C4-2B (cell line): ENCODE results near the gene TEKTIP1.
A peak's percentile ranks its signal among the peaks of the same experiment; 100 is the strongest.

Experiments
- H3K27ac ChIP-seq: fragments of 450-650 bp; 2 replicates; pipeline ENCODE4 v1.5.1; 2017
- ZFX ChIP-seq: fragments of 450-650 bp; IDR thresholded peaks from 2 replicates; pipeline ENCODE4 v1.6.1; 2017
- TF ChIP-seq, protein P1 (sequence below): fragments of 450-650 bp; conservative IDR thresholded peaks from 2 replicates; pipeline ENCODE4 v1.5.1; 2017; ENCODE audit warnings: mild to moderate bottlenecking

TEKTIP1 gene

DNA sequence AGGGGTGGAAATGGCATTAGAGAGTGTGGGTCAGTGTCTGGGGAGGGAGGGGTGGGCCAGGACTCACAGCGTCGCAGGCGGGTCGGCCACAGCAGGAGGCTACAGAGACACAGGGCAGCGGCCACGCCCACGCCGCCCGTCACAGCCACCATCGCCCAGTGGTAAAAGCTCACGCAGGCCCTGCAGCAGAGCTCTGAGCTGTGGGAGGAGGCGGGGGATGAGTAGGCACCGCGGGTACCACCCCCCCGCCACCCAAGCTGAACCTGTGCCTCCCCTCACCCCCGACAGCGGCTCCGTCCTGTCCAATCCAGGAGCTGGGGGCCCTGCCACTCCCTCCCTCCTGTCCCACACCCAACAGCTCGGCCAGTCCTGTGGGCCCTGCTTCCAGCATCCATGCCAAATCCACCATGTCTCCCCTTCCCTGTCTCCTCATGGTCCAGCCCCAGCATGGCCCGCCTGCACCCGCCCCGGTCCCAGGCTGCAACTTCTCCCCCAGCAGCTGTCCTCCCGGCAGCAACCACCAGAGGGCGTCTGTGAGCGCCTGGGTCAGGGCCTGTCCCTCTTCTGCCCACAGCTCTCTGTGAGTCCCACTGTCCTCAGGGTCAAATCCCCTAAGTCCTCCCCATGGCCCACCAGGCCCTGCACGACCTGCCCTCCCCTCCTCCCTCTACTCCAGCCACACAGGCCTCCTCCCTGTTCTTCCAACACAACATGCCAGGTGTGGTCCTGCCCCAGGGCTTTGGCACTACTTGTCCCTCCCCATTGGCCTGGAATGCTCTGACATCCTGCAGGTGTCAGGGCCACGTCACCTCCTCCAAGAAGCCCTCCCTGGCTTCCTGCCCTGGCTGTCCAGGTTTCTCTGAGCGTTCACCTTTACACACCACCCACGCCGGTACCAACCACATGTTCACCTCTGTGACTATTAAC, 6.0 kb downstream of the TEKTIP1 start:
- TF ChIP-seq, protein P1, sequence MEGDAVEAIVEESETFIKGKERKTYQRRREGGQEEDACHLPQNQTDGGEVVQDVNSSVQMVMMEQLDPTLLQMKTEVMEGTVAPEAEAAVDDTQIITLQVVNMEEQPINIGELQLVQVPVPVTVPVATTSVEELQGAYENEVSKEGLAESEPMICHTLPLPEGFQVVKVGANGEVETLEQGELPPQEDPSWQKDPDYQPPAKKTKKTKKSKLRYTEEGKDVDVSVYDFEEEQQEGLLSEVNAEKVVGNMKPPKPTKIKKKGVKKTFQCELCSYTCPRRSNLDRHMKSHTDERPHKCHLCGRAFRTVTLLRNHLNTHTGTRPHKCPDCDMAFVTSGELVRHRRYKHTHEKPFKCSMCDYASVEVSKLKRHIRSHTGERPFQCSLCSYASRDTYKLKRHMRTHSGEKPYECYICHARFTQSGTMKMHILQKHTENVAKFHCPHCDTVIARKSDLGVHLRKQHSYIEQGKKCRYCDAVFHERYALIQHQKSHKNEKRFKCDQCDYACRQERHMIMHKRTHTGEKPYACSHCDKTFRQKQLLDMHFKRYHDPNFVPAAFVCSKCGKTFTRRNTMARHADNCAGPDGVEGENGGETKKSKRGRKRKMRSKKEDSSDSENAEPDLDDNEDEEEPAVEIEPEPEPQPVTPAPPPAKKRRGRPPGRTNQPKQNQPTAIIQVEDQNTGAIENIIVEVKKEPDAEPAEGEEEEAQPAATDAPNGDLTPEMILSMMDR = peak; percentile 98
- no peak for TF ChIP-seq ZFX
- no peak overlapping the region for H3K27ac ChIP-seq

DNA sequence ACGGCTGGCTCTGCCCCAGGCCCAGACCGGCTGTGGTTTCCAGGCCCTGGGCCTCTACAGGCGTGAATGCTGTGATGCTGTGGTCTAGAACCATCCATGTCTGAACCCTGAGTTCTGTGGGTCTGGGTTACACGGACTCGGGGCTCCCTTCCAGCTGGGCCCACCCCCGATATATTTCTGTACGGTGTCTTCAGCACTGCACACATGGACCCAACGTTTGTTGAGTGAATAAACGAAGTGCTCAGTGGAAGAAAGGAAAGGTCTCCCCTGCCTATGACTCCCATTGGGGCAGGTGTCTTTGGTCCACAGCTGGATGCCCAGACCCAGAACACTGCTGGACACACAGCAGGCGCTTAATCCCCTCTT, 6.7 kb downstream of the TEKTIP1 start:
- H3K27ac ChIP-seq = no peak overlapping the region
- no peak for TF ChIP-seq ZFX
- TF ChIP-seq, protein P1 = no peak

DNA sequence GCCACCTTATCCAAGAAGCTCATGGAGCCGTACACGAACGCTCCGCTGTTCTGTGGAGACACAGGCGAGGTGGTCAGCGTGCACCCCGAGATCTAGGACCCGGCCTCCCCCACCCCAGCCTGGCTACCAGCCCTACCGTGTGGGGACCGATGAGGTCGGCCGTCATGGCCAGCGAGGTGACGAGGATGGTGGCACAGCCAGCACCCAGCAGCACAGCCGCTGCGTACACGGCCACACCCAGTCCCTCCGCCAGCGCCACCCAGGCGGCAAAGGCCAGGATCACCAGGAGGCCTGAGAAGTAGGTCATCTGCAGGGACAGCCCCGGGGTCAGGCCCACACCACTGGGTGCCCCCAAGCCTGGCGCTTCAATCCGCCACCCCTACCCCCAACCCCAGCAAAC, 7.1 kb downstream of the TEKTIP1 start:
- no peak for TF ChIP-seq ZFX
- TF ChIP-seq, protein P1 = no peak
- H3K27ac ChIP-seq = no peak overlapping the region

DNA sequence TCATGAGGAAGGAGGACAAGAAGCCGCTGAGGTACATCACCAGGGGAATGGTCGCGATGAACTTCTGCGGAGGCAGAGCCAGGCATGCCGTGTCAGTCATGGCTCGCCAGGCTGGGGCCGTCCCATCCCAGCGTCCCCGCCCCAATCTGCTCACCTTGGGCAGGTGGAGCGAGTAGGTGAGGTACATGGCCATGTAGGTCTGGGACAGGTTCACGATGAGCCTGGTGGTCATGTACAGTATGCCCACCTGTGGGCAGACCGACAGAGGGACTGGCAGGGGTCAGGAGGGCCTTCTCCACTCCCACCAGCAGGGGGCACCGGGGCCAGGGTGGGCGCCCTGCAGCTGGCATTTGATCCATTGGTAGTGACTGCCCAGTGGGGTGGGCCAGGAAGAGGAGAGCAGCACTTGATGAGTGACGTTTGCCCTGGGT, 8.3 kb downstream of the TEKTIP1 start:
- no peak overlapping the region for H3K27ac ChIP-seq
- TF ChIP-seq, protein P1 = peak; percentile 85
- no peak for TF ChIP-seq ZFX

DNA sequence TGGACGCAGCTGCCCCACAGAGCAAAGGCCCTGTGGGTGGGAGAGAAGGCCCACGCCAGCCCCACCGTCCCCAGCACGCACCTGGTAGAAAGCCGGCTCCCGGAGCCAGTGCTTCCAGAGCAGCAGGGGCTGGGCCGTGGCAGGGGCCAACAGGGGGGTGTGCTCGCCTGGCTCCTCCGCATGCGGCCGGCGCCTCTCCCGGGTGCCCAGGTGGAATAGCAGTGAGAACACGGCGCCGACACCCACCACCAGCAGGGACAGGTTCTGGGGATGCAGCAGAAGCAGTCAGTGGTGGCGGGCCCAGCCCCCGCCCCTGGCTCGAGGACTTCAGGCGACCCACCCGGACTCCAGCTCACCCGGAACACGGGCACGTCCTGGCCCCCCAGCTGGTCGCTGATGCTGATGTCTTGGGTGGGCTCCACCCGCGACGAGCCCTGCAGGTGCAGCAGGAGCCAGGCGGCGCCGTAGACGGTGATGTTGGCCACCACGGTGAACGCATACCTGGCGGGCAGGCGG, 8.9 kb downstream of the TEKTIP1 start:
- no peak overlapping the region for H3K27ac ChIP-seq
- TF ChIP-seq, protein P1 = peak; percentile 64
- no peak for TF ChIP-seq ZFX

DNA sequence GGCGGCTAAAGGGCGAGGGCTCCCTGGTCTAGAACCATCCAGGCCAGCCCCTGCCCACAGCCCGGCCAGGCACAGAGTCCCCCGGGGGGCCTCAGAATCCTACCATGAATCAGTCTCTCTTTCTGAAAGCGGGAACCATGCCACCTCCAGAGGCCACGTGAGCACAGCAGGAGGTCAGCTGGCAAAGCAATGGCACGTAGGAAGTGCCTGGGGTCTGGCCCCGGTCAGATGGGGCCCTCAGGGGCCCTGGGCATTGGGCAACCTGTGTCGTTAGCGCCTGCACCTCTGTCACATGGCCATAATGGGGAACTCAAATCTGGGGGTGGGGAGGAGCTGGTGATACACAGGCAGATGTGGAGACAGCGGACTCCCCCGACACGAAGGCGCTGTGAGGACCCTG, 9.6 kb downstream of the TEKTIP1 start:
- no peak overlapping the region for H3K27ac ChIP-seq
- TF ChIP-seq ZFX = no peak
- TF ChIP-seq, protein P1 = no peak

DNA sequence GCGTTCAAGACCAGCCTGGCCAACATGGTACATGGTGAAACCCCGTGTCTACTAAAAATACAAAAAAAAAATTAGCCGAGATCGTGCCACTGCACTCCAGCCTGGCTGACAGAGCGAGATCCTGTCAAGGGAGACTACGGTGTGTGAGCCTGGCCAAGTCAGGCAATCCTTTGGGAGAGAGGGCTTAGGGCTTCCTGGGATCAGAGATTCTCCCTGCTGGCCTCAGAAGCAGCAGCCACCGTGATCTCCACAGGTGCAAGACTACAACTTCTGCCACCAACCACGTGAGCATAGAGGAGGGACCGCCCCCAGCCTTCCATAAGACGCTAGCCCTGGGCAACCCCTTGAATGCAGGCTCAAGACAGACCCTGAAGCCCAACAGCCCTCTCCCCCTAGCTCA, 10.8 kb downstream of the TEKTIP1 start:
- TF ChIP-seq, protein P1 = no peak
- no peak overlapping the region for H3K27ac ChIP-seq
